Transverse colon (tissue), 4 donors: ENCODE results near the gene C5AR1. TPM values are rescaled to one million over a fixed set of nuclear protein-coding genes. Genes with fewer than 3 reads are reported as not detected.

Source experiments
- DNase-seq: peaks from one replicate; pipeline ENCODE4 v3.0.0-alpha.2; 2019
- H3K27ac ChIP-seq, 4 donors: fragments of 200-600 bp; sonication (generic); 2 replicates each; pipeline ENCODE4 v1.5.1; 2016 to 2018; ENCODE audit warnings: inconsistent platforms in 4 of 4
- H3K27me3 ChIP-seq: fragments of 200-600 bp; sonication (generic); 2 replicates; pipeline ENCODE4 v1.5.1; 2017; ENCODE audit warnings: inconsistent platforms
- H3K36me3 ChIP-seq, 4 donors: fragments of 200-600 bp; sonication (generic); 2 replicates each; pipeline ENCODE4 v1.5.1; 2017 to 2019; ENCODE audit warnings: inconsistent platforms in 4 of 4
- H3K4me1 ChIP-seq, 4 donors: fragments of 200-600 bp; sonication (generic); 2 replicates each; pipeline ENCODE4 v1.5.1; 2017 to 2020; ENCODE audit warnings: inconsistent platforms in 4 of 4
- H3K4me3 ChIP-seq, 4 donors: fragments of 200-600 bp; sonication (generic); 1 replicate in 1 of 4; 2 replicates in 3 of 4; pipeline versions ENCODE4 v1.5.1 to v1.6.1; 2017 to 2019; ENCODE audit warnings: inconsistent platforms in 4 of 4
- H3K9me3 ChIP-seq, 2 donors: fragments of 200-600 bp; sonication (generic); 2 replicates each; pipeline ENCODE4 v1.5.1; 2017 to 2019; ENCODE audit warnings: inconsistent platforms in 2 of 2
- EP300 ChIP-seq: sonication (generic); formaldehyde crosslinking; IDR thresholded peaks from one replicate; pipeline ENCODE4 v1.6.1; 2017; ENCODE audit warnings: antibody characterized with exemption, low read depth
- POLR2A ChIP-seq: fragments of 450-650 bp; IDR thresholded peaks from one replicate; pipeline ENCODE4 v1.6.1; 2016; ENCODE audit warnings: antibody characterized with exemption, mild to moderate bottlenecking, moderate library complexity
- POLR2AphosphoS5 ChIP-seq, 3 donors: sonication (generic); formaldehyde crosslinking; IDR thresholded peaks; one replicate each; pipeline ENCODE4 v1.6.1; 2016; ENCODE audit warnings: antibody characterized with exemption in 3 of 3
- WGBS, 2 donors: methylation state at CpG; one replicate each; pipeline ENCODE4 v1.1.5; 2018; ENCODE audit warnings: low coverage in 1 of 2; 5-methylcytosine and 5-hydroxymethylcytosine counted together
- in situ Hi-C, 4 donors: fragments of 200-750 bp; cut with MboI; loops; one replicate each; pipeline versions ENCODE4 v1.15.0 to v1.15.1; 2017; ENCODE audit warnings: low sequenced_read_pairs in 3 of 4, low pct_ligation_motif_present in 1 of 4, low pct_unique_long_range_greater_than_20kb in 1 of 4
- intact Hi-C: fragments of 100-400 bp; cut with DNase I; formaldehyde crosslinking; loops from one replicate; pipeline ENCODE4 v1.15.1; 2023; ENCODE audit warnings: low total_unique reads
- total RNA-seq, 4 donors: library from RNA; depleted of rRNA; stranded (reverse); fragments of >200 nt; gene quantifications; one replicate each; pipeline ENCODE4 v1.1.0, GENCODE V29; 2016
- TF ChIP-seq, protein P1 (sequence below), 5 experiments: fragments of 200-600 bp in 3 of 5; fragments of 450-650 bp in 2 of 5; sonication (generic) in 3 of 5; IDR thresholded peaks; 1 replicate in 2 of 5; 2 replicates in 3 of 5; pipeline ENCODE4 v1.5.1; 2016 to 2017; ENCODE audit warnings: antibody characterized with exemption in 5 of 5, inconsistent platforms in 3 of 5, mild to moderate bottlenecking in 2 of 5, moderate library complexity in 1 of 5

C5AR1 gene
- total RNA-seq, 4 donors from 2014 or later: 0.60 to 9.0 (median 5.3) TPM

DNA sequence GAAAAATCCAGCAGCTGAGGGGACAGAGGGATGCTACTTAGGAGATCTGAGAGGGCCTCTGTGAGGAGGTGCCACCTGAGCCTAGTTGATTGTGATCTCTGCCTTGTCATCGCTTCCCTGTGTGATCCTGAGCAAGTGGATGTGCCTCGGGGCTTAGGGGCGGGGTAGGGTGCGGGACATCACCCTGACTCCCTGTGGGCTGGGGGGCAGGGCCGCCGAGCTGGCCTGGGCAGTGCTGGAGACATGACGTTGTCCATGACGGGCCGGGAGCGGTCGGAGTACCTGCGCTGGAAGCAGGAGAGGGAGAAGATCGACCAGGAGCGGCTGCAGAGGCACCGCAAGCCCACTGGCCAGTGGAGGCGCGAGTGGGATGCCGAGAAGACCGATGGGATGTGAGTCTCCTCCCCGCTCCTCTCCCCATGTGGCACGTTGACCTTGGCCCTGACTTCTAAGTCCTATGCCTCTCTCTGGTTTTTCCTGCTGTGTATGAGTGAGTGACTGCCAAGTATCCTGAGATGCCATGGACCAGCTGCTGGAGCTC, 43.2 kb upstream of the C5AR1 start:
- no peaks in the 10 kb centered on the region for H3K4me1 ChIP-seq
- no peaks in the 10 kb centered on the region for H3K9me3 ChIP-seq
- peaks cover 0 to 52% (median 17%) of the 10 kb centered on the region in 4 donors for H3K36me3 ChIP-seq
- intact Hi-C loops (no loop called here), in situ Hi-C loops (no loop called here)
- H3K27ac ChIP-seq: no peak overlapping the region
- no peak overlapping the region for H3K4me3 ChIP-seq
- TF ChIP-seq POLR2AphosphoS5 (IDR thresholded peaks at IDR 0.05) (no peak), POLR2A (no peak)
- TF ChIP-seq, protein P1, sequence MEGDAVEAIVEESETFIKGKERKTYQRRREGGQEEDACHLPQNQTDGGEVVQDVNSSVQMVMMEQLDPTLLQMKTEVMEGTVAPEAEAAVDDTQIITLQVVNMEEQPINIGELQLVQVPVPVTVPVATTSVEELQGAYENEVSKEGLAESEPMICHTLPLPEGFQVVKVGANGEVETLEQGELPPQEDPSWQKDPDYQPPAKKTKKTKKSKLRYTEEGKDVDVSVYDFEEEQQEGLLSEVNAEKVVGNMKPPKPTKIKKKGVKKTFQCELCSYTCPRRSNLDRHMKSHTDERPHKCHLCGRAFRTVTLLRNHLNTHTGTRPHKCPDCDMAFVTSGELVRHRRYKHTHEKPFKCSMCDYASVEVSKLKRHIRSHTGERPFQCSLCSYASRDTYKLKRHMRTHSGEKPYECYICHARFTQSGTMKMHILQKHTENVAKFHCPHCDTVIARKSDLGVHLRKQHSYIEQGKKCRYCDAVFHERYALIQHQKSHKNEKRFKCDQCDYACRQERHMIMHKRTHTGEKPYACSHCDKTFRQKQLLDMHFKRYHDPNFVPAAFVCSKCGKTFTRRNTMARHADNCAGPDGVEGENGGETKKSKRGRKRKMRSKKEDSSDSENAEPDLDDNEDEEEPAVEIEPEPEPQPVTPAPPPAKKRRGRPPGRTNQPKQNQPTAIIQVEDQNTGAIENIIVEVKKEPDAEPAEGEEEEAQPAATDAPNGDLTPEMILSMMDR (IDR thresholded peaks at IDR 0.05): no peak
- H3K27me3 ChIP-seq: no peaks in the 10 kb centered on the region
- WGBS, 2 donors: 94% methylated on average over 21 of the region's 21 CpGs; no CpG with 5 or more reads in 1 of the 2 donors
- no peak for DNase-seq

DNA sequence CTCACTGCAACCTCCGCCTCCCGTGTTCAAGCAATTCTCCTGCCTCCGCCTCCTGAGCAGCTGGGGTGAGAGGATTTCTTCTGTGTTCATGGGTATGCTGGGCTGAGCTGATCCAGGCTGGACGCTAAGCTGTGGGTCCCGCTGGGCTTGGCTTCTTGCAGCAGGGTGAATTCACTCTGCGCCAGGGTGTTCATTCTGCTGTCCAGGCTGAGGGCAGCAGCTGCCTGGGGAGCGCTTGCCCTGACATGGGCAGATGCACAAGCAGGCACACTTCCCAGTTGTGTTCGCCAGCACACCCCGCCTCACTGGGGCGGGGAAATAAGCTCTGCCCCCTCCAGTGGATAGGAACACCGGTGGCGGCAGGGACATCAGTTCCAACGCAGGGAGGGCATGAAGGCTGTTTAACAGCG, 42.3 kb upstream of the C5AR1 start:
- Histone ChIP-seq H3K27ac (no peak overlapping the region), H3K36me3 (peaks cover 0 to 52% (median 17%) of the 10 kb centered on the region in 4 donors), H3K4me3 (no peak overlapping the region), H3K9me3 (no peaks in the 10 kb centered on the region), H3K27me3 (no peaks in the 10 kb centered on the region), H3K4me1 (peaks cover 0 to 6% (median 0%) of the 10 kb centered on the region in 4 donors)
- TF ChIP-seq POLR2A: no peak
- no peak for TF ChIP-seq POLR2AphosphoS5 (IDR thresholded peaks at IDR 0.05)
- TF ChIP-seq, protein P1 (IDR thresholded peaks at IDR 0.05): no peak
- TF ChIP-seq EP300: no peak
- no peak for DNase-seq
- in situ Hi-C loops: no loop called here
- intact Hi-C loops: no loop called here
- WGBS, 2 donors: 60 to 92% methylated on average over 2 to 12 of the region's 14 CpGs

DNA sequence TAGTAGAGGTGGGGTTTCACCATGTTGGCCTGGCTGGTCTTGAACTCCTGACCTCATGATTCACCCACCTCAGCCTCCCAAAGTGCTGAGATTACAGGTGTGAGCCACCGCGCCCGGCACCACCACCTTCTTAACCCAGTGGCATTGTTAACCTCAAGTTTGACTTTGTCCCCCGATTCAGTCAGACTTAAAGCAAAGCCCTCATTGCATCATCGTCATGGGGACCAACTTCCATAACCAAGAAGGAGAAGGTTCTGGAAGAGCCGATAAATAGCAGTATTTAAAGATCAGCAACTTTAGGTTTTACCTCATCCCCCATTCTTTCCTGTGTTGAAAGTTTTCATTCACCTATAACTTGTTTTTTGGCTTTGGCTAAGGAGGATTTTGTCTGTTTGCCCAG, 41.6 kb upstream of the C5AR1 start:
- intact Hi-C loops (no loop called here), in situ Hi-C loops (no loop called here)
- no peak for DNase-seq
- Histone ChIP-seq H3K27ac (no peak overlapping the region), H3K9me3 (no peaks in the 10 kb centered on the region), H3K36me3 (peaks cover 0 to 52% (median 16%) of the 10 kb centered on the region in 4 donors), H3K4me1 (peaks cover 0 to 12% (median 6%) of the 10 kb centered on the region in 4 donors), H3K27me3 (no peaks in the 10 kb centered on the region), H3K4me3 (no peak overlapping the region)
- WGBS, 2 donors: 67 to 87% methylated on average over 1 to 6 of the region's 6 CpGs
- TF ChIP-seq POLR2A: no peak
- TF ChIP-seq EP300: no peak
- no peak for TF ChIP-seq POLR2AphosphoS5 (IDR thresholded peaks at IDR 0.05)

DNA sequence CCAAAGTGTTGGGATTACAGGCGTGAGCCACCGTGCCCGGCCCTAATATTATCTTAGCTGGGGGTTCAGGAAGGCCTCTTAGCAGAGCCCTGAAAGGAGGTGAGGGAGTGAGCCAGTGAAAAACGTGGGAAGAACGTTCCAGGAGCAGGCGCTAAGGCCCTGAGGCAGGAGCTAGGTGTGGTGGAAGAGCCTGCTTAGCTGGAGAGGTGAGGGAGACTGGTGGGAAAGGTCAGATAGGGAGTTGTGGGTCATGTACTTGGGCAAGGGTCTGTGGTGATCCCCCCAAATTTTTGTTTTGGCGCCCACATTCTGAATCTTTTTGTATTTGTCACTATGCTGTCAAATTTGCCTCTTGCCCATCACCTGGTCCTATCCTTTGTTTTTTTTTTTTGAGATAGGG, 40.1 kb upstream of the C5AR1 start:
- no peaks in the 10 kb centered on the region for H3K27me3 ChIP-seq
- WGBS, 2 donors: 92% methylated on average over 7 of the region's 7 CpGs; no CpG with 5 or more reads in 1 of the 2 donors
- no peak overlapping the region for H3K27ac ChIP-seq
- H3K4me1 ChIP-seq: peaks cover 0 to 13% (median 9%) of the 10 kb centered on the region in 4 donors
- TF ChIP-seq EP300: no peak
- TF ChIP-seq, protein P1 (IDR thresholded peaks at IDR 0.05): no peak
- TF ChIP-seq POLR2AphosphoS5 (IDR thresholded peaks at IDR 0.05): no peak
- TF ChIP-seq POLR2A: no peak
- no peaks in the 10 kb centered on the region for H3K9me3 ChIP-seq
- peaks cover 0 to 45% (median 11%) of the 10 kb centered on the region in 4 donors for H3K36me3 ChIP-seq
- intact Hi-C loops (no loop called here), in situ Hi-C loops (no loop called here)
- no peak for DNase-seq
- no peak overlapping the region for H3K4me3 ChIP-seq
